Gastroesophageal sphincter (tissue), 4 donors: Measurements from ENCODE around the gene OR51B2. TPM values are rescaled to one million over a fixed set of nuclear protein-coding genes. Genes with fewer than 3 reads are reported as not detected.
"Not testable (repeated sequence)": the region's sequence is repeated elsewhere in the genome, so short reads cannot be mapped to it uniquely, and the experiment has no call there.

Source experiments
- ATAC-seq: fragments of 150-250 bp; one replicate; pipeline ENCODE4 v1.9.1; 2016; ENCODE audit warnings: mild to moderate bottlenecking, moderate library complexity
- H3K27ac ChIP-seq, 4 donors: fragments of 200-600 bp; sonication (generic) in 3 of 4; 1 replicate in 3 of 4; 2 replicates in 1 of 4; pipeline ENCODE4 v1.5.1; 2016 to 2019
- H3K27me3 ChIP-seq: fragments of 200-600 bp; sonication (generic); one replicate; pipeline ENCODE4 v1.5.1; 2019
- H3K36me3 ChIP-seq, 2 donors: fragments of 200-600 bp; sonication (generic); one replicate each; pipeline ENCODE4 v1.5.1; 2019; ENCODE audit warnings: control low read depth in 1 of 2
- H3K4me1 ChIP-seq, 3 donors: fragments of 200-600 bp; sonication (generic); 1 replicate in 2 of 3; 2 replicates in 1 of 3; pipeline ENCODE4 v1.5.1; 2016 to 2019; ENCODE audit warnings: control low read depth in 2 of 3
- H3K4me3 ChIP-seq, 2 donors: fragments of 200-600 bp; sonication (generic); one replicate each; pipeline ENCODE4 v1.5.1; 2019; ENCODE audit warnings: mild to moderate bottlenecking in 1 of 2, moderate library complexity in 1 of 2
- H3K9me3 ChIP-seq, 3 donors: fragments of 200-600 bp; sonication (generic); one replicate each; pipeline ENCODE4 v1.5.1; 2017 to 2019; ENCODE audit warnings: control low read depth in 2 of 3
- EP300 ChIP-seq: sonication (generic); formaldehyde crosslinking; IDR thresholded peaks from one replicate; pipeline ENCODE4 v1.6.1; 2017; ENCODE audit warnings: antibody characterized with exemption, mild to moderate bottlenecking
- POLR2A ChIP-seq, 2 donors: fragments of 450-650 bp; IDR thresholded peaks; one replicate each; pipeline ENCODE4 v1.6.1; 2017; ENCODE audit warnings: antibody characterized with exemption in 2 of 2, mild to moderate bottlenecking in 2 of 2, moderate library complexity in 1 of 2
- POLR2AphosphoS5 ChIP-seq: sonication (generic); formaldehyde crosslinking; IDR thresholded peaks from one replicate; pipeline ENCODE4 v1.6.1; 2017; ENCODE audit warnings: antibody characterized with exemption
- WGBS, 2 donors: methylation state at CpG; one replicate each; pipeline ENCODE4 v1.1.5; 2018; ENCODE audit warnings: low coverage in 1 of 2; 5-methylcytosine and 5-hydroxymethylcytosine counted together
- total RNA-seq, 4 donors: library from RNA; depleted of rRNA; stranded (reverse); fragments of >200 nt; gene quantifications; one replicate each; pipeline ENCODE4 v1.1.0, GENCODE V29; 2016
- TF ChIP-seq, protein P1 (sequence below), 4 experiments: fragments of 200-600 bp in 2 of 4; fragments of 450-650 bp in 2 of 4; sonication (generic) in 1 of 4; IDR thresholded peaks; one replicate each; pipeline ENCODE4 v1.5.1; 2017 to 2019; ENCODE audit warnings: antibody characterized with exemption in 4 of 4, mild to moderate bottlenecking in 2 of 4, moderate library complexity in 2 of 4

OR51B2 gene
- total RNA-seq, 4 donors from 2014 or later = 0.67 TPM; not detected in 3

DNA sequence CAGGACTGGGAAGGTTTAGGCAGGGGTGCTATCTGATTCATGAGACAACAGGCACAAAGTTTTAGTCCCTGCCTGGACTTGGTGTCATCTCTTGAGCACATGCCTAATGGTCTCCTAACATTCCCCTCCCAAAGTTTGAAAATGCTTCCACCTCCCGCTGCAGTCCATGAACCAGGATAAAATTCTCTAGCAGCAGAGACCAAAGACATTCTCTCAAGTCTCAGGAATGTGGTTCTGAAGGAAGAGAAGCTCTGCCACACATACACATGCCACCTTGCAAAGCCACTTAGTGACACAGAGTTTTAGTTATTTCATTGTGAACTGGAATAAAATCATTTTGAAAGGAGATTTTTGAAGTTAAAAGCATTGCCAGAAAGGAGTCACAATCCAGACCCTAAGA, 42.8 kb upstream of the OR51B2 start:
- H3K27ac ChIP-seq = no peak overlapping the region
- WGBS, 2 donors = 44% methylated on average over 1 of the region's 1 CpG; no CpG with 5 or more reads in 1 of the 2 donors
- no peaks in the 10 kb centered on the region for H3K4me1 ChIP-seq
- no peaks in the 10 kb centered on the region for H3K9me3 ChIP-seq
- H3K36me3 ChIP-seq = no peaks in the 10 kb centered on the region
- H3K27me3 ChIP-seq = no peaks in the 10 kb centered on the region
- TF ChIP-seq POLR2A (IDR thresholded peaks at IDR 0.05) (no peak), POLR2AphosphoS5 (no peak), EP300 (no peak)
- TF ChIP-seq, protein P1, sequence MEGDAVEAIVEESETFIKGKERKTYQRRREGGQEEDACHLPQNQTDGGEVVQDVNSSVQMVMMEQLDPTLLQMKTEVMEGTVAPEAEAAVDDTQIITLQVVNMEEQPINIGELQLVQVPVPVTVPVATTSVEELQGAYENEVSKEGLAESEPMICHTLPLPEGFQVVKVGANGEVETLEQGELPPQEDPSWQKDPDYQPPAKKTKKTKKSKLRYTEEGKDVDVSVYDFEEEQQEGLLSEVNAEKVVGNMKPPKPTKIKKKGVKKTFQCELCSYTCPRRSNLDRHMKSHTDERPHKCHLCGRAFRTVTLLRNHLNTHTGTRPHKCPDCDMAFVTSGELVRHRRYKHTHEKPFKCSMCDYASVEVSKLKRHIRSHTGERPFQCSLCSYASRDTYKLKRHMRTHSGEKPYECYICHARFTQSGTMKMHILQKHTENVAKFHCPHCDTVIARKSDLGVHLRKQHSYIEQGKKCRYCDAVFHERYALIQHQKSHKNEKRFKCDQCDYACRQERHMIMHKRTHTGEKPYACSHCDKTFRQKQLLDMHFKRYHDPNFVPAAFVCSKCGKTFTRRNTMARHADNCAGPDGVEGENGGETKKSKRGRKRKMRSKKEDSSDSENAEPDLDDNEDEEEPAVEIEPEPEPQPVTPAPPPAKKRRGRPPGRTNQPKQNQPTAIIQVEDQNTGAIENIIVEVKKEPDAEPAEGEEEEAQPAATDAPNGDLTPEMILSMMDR (IDR thresholded peaks at IDR 0.05) = no peak
- no peak for ATAC-seq
- H3K4me3 ChIP-seq = no peak overlapping the region

DNA sequence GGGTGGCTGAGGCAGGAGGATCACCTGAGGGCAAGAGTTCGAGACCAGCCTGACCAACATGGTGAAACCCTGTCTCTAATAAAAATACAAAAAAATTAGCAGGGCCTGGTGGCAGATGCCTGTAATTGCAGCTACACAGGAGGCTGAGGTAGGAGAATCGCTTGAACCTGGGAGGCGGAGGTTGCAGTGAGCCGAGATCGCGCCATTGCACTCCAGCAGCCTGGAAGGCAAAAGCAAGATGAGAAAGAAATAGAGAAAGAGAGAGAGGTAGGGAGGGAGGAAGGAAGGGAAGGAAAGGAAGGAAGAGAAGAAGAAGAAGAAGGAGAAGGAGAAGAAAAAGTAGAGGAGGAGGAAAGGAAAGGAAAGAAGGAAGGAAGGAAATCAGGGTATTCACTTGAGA, 42.3 kb upstream of the OR51B2 start:
- H3K4me3 ChIP-seq, H3K4me1 ChIP-seq, H3K9me3 ChIP-seq, ATAC-seq, H3K27me3 ChIP-seq, H3K36me3 ChIP-seq, H3K27ac ChIP-seq: not testable (repeated sequence)
- 82 to 86% methylated on average over 6 of the region's 6 CpGs for WGBS, 2 donors

GRCh38 chr11:5364214-5364613, 40.1 kb upstream of the OR51B2 start:
- 26 to 33% methylated on average over 2 of the region's 2 CpGs for WGBS, 2 donors
- TF ChIP-seq, protein P1 (IDR thresholded peaks at IDR 0.05) = no peak
- no peak for TF ChIP-seq POLR2A (IDR thresholded peaks at IDR 0.05)
- no peak for TF ChIP-seq EP300
- TF ChIP-seq POLR2AphosphoS5 = no peak
- ATAC-seq = no peak
- no peaks in the 10 kb centered on the region for H3K4me1 ChIP-seq
- H3K9me3 ChIP-seq = no peaks in the 10 kb centered on the region
- H3K27ac ChIP-seq = no peak overlapping the region
- H3K4me3 ChIP-seq = no peak overlapping the region
- no peaks in the 10 kb centered on the region for H3K27me3 ChIP-seq
- H3K36me3 ChIP-seq = no peaks in the 10 kb centered on the region

DNA sequence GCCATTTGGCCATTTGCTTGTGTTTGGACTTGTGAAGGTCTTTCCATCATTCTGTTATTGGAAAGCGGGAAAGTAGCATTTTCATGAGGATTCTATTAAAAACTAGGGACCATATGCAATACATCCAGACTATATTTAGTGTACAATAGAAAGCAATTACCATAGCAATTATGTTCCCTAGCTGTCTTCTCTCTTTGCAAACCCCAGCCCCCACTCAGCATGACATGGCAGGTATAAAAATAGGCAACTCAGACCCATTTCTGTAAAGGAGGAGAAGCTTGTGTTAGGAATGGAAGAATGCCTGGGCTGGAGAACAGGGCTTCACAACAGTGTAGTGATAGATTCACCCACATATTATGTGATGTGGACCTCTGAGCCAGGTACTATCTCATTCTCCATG, 39.6 kb upstream of the OR51B2 start:
- Histone ChIP-seq H3K27me3 (no peaks in the 10 kb centered on the region), H3K4me1 (no peaks in the 10 kb centered on the region), H3K9me3 (no peaks in the 10 kb centered on the region), H3K36me3 (no peaks in the 10 kb centered on the region), H3K4me3 (no peak overlapping the region), H3K27ac (no peak overlapping the region)
- no peak for TF ChIP-seq EP300
- TF ChIP-seq, protein P1 (IDR thresholded peaks at IDR 0.05) = no peak
- no peak for TF ChIP-seq POLR2A (IDR thresholded peaks at IDR 0.05)
- no peak for TF ChIP-seq POLR2AphosphoS5
- WGBS, 2 donors = 70 to 95% methylated on average over 1 of the region's 1 CpG
- no peak for ATAC-seq

DNA sequence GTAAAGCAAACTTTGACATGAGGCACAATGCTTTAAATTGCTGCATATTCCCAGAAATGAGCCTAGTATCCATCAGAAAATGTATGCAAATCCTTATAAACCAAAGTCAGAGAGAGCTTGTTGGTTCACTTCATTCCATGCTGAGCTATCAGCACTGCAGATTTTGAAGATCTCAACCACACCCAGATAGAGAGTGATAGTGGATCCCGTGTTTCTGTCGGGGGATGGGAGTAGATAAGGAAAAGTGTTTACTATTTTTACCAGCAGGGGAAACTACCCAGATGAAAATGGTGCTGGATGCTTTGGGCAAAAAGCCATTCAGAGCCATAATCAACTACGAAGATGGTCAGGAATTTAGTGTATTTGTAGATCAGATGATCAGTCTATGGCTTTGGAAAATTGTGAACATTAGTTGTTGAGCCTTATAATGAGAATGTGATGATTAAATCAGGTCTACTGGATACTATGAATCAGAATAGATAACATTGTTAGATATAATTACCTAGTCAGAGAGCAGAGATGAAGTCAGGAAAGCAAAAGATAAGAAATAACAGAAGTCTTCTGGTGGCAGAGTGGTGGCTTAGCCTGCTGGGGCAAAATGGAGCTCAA, 38.0 kb upstream of the OR51B2 start:
- no peak for ATAC-seq
- Histone ChIP-seq H3K27ac (no peak overlapping the region), H3K4me1 (no peaks in the 10 kb centered on the region), H3K36me3 (no peaks in the 10 kb centered on the region), H3K4me3 (no peak overlapping the region), H3K9me3 (no peaks in the 10 kb centered on the region), H3K27me3 (no peaks in the 10 kb centered on the region)
- 63 to 65% methylated on average over 1 to 3 of the region's 3 CpGs for WGBS, 2 donors
- TF ChIP-seq POLR2AphosphoS5 (no peak), POLR2A (IDR thresholded peaks at IDR 0.05) (no peak), EP300 (no peak)
- TF ChIP-seq, protein P1 (IDR thresholded peaks at IDR 0.05) = no peak

DNA sequence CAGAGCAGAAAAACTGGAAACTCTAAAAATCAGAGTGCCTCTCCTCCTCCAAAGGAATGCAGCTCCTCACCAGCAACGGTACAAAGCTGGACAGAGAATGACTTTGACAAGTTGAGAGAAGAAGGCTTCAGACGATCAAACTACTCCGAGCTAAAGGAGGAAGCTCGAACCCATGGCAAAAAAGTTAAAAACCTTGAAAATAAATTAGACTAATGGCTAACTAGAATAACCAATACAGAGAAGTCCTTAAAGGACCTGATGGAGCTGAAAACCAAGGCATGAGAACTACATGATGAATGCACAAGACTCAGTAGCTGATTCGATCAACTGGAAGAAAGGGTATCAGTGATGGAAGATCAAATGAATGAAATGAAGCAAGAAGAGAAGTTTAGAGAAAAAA, 31.9 kb upstream of the OR51B2 start:
- ATAC-seq, H3K4me3 ChIP-seq, H3K27me3 ChIP-seq, H3K36me3 ChIP-seq, H3K9me3 ChIP-seq, H3K27ac ChIP-seq, H3K4me1 ChIP-seq: not testable (repeated sequence)
- WGBS, 2 donors = 60% methylated on average over 2 of the region's 5 CpGs; no CpG with 5 or more reads in 1 of the 2 donors
